Panc1 (cell line): ENCODE data around the gene SRF.

Experiments
- POLR2AphosphoS5 ChIP-seq: IDR thresholded peaks from 2 replicates; pipeline ENCODE4 v1.6.1; 2012; ENCODE audit warnings: mild to moderate bottlenecking, low read depth, low read length, moderate library complexity
- TCF7L2 ChIP-seq: IDR thresholded peaks from 2 replicates; pipeline ENCODE4 v1.6.1; 2011; ENCODE audit warnings: mild to moderate bottlenecking, low read depth, low read length, inconsistent platforms
- TF ChIP-seq, protein P1 (sequence below): fragments of 450-650 bp; IDR thresholded peaks from 2 replicates; pipeline ENCODE4 v1.5.1; 2017; ENCODE audit warnings: mild to moderate bottlenecking
- TF ChIP-seq, protein P2 (sequence below), 2 experiments: IDR thresholded peaks; 2 replicates each; pipeline ENCODE4 v1.6.1; 2011 to 2012; ENCODE audit warnings: low read depth in 2 of 2, control low read depth in 1 of 2, low read length in 1 of 2, mild to moderate bottlenecking in 1 of 2, moderate library complexity in 1 of 2; ENCODE audit not compliant: insufficient read depth in 1 of 2

DNA sequence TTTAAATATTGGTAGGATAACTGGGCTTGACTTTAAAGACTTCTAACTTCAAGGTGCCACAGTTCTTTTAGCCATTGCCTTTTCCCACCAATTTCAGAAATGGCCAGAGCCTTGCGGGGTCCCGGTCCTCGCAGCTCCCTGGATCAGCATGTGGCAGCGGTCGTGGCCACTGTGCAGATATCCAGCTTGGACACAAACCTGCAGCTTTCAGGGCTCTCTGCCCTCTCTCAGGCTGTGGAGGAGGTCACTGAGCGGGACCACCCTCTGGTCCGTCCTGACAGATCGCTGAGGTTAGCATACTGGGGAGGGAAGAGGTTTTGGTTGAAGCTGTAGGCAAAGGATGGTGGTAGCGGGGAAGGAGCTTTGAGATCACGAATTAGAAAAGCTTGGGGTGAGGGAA lies 17.4 kb downstream of the SRF start:
- TF ChIP-seq, protein P1, sequence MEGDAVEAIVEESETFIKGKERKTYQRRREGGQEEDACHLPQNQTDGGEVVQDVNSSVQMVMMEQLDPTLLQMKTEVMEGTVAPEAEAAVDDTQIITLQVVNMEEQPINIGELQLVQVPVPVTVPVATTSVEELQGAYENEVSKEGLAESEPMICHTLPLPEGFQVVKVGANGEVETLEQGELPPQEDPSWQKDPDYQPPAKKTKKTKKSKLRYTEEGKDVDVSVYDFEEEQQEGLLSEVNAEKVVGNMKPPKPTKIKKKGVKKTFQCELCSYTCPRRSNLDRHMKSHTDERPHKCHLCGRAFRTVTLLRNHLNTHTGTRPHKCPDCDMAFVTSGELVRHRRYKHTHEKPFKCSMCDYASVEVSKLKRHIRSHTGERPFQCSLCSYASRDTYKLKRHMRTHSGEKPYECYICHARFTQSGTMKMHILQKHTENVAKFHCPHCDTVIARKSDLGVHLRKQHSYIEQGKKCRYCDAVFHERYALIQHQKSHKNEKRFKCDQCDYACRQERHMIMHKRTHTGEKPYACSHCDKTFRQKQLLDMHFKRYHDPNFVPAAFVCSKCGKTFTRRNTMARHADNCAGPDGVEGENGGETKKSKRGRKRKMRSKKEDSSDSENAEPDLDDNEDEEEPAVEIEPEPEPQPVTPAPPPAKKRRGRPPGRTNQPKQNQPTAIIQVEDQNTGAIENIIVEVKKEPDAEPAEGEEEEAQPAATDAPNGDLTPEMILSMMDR: no peak
- TF ChIP-seq TCF7L2 (no peak), POLR2AphosphoS5 (no peak)
- TF ChIP-seq, protein P2, sequence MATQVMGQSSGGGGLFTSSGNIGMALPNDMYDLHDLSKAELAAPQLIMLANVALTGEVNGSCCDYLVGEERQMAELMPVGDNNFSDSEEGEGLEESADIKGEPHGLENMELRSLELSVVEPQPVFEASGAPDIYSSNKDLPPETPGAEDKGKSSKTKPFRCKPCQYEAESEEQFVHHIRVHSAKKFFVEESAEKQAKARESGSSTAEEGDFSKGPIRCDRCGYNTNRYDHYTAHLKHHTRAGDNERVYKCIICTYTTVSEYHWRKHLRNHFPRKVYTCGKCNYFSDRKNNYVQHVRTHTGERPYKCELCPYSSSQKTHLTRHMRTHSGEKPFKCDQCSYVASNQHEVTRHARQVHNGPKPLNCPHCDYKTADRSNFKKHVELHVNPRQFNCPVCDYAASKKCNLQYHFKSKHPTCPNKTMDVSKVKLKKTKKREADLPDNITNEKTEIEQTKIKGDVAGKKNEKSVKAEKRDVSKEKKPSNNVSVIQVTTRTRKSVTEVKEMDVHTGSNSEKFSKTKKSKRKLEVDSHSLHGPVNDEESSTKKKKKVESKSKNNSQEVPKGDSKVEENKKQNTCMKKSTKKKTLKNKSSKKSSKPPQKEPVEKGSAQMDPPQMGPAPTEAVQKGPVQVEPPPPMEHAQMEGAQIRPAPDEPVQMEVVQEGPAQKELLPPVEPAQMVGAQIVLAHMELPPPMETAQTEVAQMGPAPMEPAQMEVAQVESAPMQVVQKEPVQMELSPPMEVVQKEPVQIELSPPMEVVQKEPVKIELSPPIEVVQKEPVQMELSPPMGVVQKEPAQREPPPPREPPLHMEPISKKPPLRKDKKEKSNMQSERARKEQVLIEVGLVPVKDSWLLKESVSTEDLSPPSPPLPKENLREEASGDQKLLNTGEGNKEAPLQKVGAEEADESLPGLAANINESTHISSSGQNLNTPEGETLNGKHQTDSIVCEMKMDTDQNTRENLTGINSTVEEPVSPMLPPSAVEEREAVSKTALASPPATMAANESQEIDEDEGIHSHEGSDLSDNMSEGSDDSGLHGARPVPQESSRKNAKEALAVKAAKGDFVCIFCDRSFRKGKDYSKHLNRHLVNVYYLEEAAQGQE (IDR thresholded peaks at IDR 0.05; ENCODE audit: insufficient read depth in 1 of 2, low read depth in 2 of 2, low read length in 1 of 2): no peak
